Nephron (organoid): ENCODE data around the gene CFAP46.
"Not testable (repeated sequence)": the region's sequence is repeated elsewhere in the genome, so short reads cannot be mapped to it uniquely, and the experiment has no call there.

Experiments used
- H3K27ac Mint-ChIP-seq, 3 experiments: 2 replicates each; pipeline ENCODE4 v1.8.0; 2020; ENCODE audit warnings: mixed read lengths in 3 of 3, mild to moderate bottlenecking in 2 of 3, moderate library complexity in 1 of 3
- H3K27me3 Mint-ChIP-seq: 2 replicates; pipeline ENCODE4 v1.8.0; 2021; ENCODE audit warnings: low read depth, mild to moderate bottlenecking, moderate library complexity, mixed read lengths
- H3K36me3 Mint-ChIP-seq: 2 replicates; pipeline ENCODE4 v1.8.0; 2020; ENCODE audit warnings: low read depth, mixed read lengths
- H3K4me1 Mint-ChIP-seq: 2 replicates; pipeline ENCODE4 v1.8.0; 2020; ENCODE audit warnings: mixed read lengths
- H3K4me3 Mint-ChIP-seq, 3 experiments: 2 replicates each; pipeline ENCODE4 v1.8.0; 2020; ENCODE audit warnings: mild to moderate bottlenecking in 3 of 3, mixed read lengths in 3 of 3, moderate library complexity in 2 of 3
- H3K9me3 Mint-ChIP-seq: 2 replicates; pipeline ENCODE4 v1.8.0; 2020; ENCODE audit warnings: mixed read lengths
- TF ChIP-seq, protein P1 (sequence below), 3 experiments: fragments of 200-600 bp; sonication (generic); IDR thresholded peaks; one replicate each; pipeline ENCODE4 v1.5.0; 2021; ENCODE audit warnings: antibody characterized with exemption in 3 of 3; ENCODE audit not compliant: unreplicated experiment in 3 of 3

CFAP46 gene

DNA sequence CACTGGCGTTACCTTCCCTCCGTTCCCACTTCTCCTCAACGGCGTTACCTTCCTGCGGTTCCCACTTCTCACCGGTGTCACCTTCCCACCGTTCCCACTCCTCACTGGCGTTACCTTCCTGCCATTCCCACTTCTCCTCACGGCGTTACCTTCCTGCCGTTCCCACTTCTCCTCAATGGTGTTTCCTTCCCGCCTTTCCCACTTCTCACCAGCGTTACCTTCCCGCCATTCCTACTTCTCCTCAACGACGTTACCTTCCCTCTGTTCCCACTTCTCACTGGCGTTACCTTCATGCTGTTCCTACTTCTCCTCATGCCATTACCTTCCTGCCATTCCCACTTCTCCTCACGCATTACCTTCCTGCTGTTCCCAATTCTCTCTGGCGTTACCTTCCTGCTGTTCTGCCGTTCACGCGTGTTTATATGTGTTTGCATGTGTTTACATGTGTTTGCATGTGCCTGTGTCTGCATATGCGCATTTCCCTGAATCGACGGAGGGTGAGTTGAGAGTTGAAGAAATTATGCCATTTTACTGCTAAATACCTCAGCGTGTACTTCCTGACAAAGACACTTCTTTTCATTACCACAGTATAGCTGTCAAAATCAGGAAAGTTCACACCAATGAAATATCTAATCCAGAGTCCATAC, 23.2 kb upstream of the CFAP46 start:
- Mint-ChIP-seq H3K27me3 (peaks cover 41% of the 10 kb centered on the region), H3K27ac (no peak overlapping the region), H3K4me1 (peaks cover 14% of the 10 kb centered on the region), H3K9me3 (no peaks in the 10 kb centered on the region), H3K4me3 (no peak overlapping the region), H3K36me3 (no peaks in the 10 kb centered on the region)
- TF ChIP-seq, protein P1, sequence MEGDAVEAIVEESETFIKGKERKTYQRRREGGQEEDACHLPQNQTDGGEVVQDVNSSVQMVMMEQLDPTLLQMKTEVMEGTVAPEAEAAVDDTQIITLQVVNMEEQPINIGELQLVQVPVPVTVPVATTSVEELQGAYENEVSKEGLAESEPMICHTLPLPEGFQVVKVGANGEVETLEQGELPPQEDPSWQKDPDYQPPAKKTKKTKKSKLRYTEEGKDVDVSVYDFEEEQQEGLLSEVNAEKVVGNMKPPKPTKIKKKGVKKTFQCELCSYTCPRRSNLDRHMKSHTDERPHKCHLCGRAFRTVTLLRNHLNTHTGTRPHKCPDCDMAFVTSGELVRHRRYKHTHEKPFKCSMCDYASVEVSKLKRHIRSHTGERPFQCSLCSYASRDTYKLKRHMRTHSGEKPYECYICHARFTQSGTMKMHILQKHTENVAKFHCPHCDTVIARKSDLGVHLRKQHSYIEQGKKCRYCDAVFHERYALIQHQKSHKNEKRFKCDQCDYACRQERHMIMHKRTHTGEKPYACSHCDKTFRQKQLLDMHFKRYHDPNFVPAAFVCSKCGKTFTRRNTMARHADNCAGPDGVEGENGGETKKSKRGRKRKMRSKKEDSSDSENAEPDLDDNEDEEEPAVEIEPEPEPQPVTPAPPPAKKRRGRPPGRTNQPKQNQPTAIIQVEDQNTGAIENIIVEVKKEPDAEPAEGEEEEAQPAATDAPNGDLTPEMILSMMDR (IDR thresholded peaks at IDR 0.05; ENCODE audit: unreplicated experiment in 3 of 3), result no peak

DNA sequence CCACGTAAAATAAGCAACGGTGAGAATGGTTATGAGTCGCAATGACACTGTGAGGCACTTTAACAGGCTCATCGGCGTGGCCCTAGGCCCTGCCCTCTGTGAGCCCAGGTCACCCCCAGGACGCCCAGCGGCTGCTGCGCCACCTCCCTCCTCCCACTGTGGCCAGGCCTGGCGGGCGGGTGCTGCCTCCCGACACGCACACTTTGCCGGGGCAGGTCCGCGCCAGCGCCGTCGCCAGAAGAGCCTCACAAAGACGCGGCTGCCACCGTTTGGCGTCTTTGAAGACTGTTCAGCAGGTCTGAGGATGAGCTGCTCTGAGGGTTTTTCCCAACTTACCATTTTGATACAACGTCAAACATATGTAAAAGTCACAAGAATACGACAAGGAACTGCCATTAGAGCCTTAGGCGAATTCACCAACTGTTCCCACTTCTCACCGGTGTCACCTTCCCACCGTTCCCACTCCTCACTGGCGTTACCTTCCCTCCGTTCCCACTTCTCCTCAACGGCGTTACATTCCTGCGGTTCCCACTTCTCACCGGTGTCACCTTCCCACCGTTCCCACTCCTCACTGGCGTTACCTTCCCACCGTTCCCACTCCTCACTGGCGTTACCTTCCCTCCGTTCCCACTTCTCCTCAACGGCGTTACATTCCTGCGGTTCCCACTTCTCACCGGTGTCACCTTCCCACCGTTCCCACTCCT, 22.5 kb upstream of the CFAP46 start:
- not testable (repeated sequence) for H3K4me3 Mint-ChIP-seq, H3K9me3 Mint-ChIP-seq, H3K36me3 Mint-ChIP-seq, H3K27ac Mint-ChIP-seq
- peaks cover 36% of the 10 kb centered on the region for H3K27me3 Mint-ChIP-seq
- H3K4me1 Mint-ChIP-seq, result peaks cover 14% of the 10 kb centered on the region

DNA sequence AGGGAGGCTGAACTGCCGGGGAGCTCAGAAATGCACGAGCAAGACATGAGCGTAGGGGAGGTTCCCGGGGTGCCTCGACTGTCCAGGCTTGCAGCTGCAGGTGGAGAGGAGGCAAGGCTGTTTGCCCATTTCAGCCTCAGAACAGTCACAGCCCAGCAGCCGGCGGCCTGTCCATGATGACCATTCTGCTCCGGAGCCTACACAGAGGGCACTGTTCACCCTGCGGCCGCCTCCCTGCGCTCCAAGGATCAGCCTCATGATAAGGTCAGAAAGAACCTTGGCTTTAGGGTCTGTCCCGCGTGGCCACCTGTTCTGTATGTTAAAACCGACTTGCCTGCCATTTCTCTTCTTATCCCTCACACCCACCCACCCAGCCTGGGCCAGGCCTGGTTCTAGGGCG, 21.9 kb upstream of the CFAP46 start:
- H3K27ac Mint-ChIP-seq, result no peak overlapping the region
- peaks cover 36% of the 10 kb centered on the region for H3K27me3 Mint-ChIP-seq
- H3K4me1 Mint-ChIP-seq, result peaks cover 14% of the 10 kb centered on the region
- TF ChIP-seq, protein P1 (IDR thresholded peaks at IDR 0.05; ENCODE audit: unreplicated experiment in 3 of 3), result no peak
- no peaks in the 10 kb centered on the region for H3K36me3 Mint-ChIP-seq
- no peaks in the 10 kb centered on the region for H3K9me3 Mint-ChIP-seq
- no peak overlapping the region for H3K4me3 Mint-ChIP-seq

DNA sequence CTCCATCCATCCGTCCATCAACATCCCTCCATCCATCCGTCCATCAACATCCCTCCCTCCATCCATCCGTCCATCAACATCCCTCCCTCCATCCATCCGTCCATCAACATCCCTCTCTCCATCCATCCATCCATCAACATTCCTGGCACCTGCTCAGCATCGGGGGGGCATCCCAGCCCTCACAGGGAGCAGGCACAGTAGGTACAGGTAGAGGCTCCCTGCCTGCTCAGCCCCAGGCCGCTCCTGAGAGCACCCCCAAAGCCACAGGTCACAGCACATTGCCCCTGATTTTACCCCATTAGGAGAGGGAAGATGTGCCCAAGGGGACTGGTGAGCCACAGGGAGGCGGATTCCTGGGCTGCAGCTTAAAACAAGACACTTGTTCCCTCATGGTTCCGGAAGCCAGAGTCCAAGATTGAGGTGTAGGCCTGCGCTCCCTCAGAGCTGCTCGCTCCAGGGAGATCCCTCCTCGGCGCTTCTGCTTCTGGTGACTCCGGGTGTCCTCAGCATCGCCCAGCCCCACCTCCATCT, 21.1 kb upstream of the CFAP46 start:
- H3K27ac Mint-ChIP-seq, result no peak overlapping the region
- no peaks in the 10 kb centered on the region for H3K36me3 Mint-ChIP-seq

DNA sequence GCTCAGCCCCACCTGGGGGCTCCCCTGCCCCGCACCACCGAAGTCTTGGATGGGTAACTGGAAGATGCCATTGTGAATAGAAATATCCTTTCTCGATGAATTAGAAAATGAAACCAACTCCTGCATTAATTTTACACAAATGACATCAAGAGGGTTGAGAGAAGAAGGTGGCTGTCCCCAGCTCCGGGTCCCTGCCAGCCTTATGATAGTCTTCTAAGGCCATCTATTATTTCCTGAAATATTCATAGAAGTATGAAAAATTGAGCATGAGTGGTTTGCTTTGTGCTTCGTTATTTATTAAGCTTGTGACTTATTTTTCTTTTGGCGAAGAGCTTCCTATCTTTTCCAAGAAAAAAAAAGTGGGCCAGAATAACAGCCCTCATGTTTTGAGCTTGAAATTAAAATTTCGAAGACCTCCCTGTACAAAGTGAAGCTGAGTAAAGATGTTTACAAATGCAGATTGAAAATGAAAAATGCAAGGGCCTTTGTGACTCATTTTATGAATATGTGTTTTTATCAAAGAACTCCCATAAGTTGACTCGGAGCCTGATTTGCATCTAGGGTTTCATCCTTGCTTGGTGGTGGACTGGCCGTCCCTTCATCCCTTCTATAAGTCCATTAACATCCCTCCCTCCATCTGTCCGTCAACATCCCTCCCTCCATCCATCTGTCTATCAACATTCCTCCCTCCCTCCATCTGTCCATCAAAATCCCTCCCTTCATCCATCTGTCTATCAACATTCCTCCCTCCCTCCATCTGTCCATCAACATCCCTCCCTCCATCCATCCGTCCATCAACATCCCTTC, 20.5 kb upstream of the CFAP46 start:
- H3K9me3 Mint-ChIP-seq, result no peaks in the 10 kb centered on the region
- no peaks in the 10 kb centered on the region for H3K36me3 Mint-ChIP-seq
- peak overlapping the region in 1 of 3 experiments; percentile 15 for H3K27ac Mint-ChIP-seq
- peaks cover 31% of the 10 kb centered on the region for H3K27me3 Mint-ChIP-seq
- H3K4me3 Mint-ChIP-seq, result peak overlapping the region; percentile 81 to 83 (median 82)
- TF ChIP-seq, protein P1 (IDR thresholded peaks at IDR 0.05; ENCODE audit: unreplicated experiment in 3 of 3), result no peak
- peaks cover 19% of the 10 kb centered on the region for H3K4me1 Mint-ChIP-seq

More for the DNA sequence above, 21.1 kb upstream of the CFAP46 start:
- Mint-ChIP-seq H3K27me3 (peaks cover 35% of the 10 kb centered on the region), H3K9me3 (no peaks in the 10 kb centered on the region), H3K4me3 (peak overlapping the region in 2 of 3 experiments; percentile 10 to 25), H3K4me1 (peaks cover 16% of the 10 kb centered on the region)
- TF ChIP-seq, protein P1 (IDR thresholded peaks at IDR 0.05; ENCODE audit: unreplicated experiment in 3 of 3), result no peak
